Measurements from ENCODE around the gene SEMA3D.

SEMA3D gene

DNA sequence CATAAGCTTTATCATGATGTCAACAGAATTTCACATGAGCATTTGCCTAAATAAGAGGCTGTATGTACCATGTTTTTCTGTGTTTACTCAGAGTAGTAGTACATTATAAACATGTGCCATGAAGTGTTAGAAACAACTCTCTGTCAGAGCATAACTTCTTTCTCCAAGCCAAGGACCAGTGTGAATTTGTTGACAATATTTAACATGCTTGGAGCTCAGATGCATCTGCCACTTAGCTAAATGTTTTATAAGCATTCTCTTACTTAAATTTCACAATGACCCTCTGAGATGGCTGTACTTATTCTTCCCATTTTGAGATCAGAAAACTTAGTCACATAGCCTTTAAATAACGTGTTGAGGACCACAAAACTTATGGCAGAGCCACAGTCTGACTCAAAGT lies 105.0 kb downstream of the SEMA3D start:
- DNase-seq (ENCODE audit: low read depth in 2 of 2), result no peak
- no peak overlapping the region for H3K4me3 ChIP-seq (replicated peaks in 1 of 2; ENCODE audit: low read depth in 2 of 2, low read length in 2 of 2)
- TF ChIP-seq, protein P1, sequence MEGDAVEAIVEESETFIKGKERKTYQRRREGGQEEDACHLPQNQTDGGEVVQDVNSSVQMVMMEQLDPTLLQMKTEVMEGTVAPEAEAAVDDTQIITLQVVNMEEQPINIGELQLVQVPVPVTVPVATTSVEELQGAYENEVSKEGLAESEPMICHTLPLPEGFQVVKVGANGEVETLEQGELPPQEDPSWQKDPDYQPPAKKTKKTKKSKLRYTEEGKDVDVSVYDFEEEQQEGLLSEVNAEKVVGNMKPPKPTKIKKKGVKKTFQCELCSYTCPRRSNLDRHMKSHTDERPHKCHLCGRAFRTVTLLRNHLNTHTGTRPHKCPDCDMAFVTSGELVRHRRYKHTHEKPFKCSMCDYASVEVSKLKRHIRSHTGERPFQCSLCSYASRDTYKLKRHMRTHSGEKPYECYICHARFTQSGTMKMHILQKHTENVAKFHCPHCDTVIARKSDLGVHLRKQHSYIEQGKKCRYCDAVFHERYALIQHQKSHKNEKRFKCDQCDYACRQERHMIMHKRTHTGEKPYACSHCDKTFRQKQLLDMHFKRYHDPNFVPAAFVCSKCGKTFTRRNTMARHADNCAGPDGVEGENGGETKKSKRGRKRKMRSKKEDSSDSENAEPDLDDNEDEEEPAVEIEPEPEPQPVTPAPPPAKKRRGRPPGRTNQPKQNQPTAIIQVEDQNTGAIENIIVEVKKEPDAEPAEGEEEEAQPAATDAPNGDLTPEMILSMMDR (IDR thresholded peaks at IDR 0.05; ENCODE audit: low read depth, low read length), result no peak

DNA sequence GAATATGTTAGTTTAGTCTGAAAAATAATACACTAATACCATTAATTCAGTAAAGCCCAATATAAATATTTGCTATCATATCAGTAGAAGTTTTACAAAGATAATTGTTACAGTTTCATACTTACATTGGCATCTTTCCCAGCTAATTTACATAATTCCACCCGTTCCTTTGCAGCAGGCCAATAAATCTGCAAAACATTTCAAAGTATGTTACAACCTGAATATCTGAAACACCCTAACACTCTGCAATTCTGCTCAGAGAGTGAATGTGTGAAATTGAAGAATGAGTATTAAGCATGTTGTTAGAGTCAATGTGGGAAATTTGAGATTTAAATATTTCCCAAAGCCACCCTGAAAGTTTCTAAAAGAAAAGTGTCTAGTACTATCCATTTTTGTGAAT lies 105.5 kb downstream of the SEMA3D start:
- H3K4me3 ChIP-seq (replicated peaks in 1 of 2; ENCODE audit: low read depth in 2 of 2, low read length in 2 of 2), result no peak overlapping the region
- TF ChIP-seq, protein P1 (IDR thresholded peaks at IDR 0.05; ENCODE audit: low read depth, low read length), result no peak
- no peak for DNase-seq (ENCODE audit: low read depth in 2 of 2)

DNA sequence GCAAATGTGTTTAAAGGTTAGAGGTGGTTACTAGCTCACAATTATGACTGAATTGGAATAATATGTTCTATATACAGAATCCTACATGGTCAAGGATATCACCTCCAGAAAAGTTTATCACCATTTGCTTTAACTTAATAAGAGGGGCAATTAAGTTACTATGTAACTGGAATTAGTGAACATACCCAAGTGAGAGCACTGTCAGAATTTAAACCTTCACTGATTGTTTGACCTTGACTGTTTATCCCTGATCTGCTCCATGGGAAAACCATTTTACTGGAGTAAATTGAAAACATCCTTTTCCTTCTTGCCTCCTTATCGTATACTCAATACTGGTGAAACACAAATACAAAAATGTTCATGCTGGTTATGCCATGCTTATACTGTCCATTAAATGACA lies 107.4 kb downstream of the SEMA3D start:
- TF ChIP-seq, protein P1 (IDR thresholded peaks at IDR 0.05; ENCODE audit: low read depth, low read length), result no peak
- DNase-seq (ENCODE audit: low read depth in 2 of 2), result no peak
- no peak overlapping the region for H3K4me3 ChIP-seq (replicated peaks in 1 of 2; ENCODE audit: low read depth in 2 of 2, low read length in 2 of 2)

DNA sequence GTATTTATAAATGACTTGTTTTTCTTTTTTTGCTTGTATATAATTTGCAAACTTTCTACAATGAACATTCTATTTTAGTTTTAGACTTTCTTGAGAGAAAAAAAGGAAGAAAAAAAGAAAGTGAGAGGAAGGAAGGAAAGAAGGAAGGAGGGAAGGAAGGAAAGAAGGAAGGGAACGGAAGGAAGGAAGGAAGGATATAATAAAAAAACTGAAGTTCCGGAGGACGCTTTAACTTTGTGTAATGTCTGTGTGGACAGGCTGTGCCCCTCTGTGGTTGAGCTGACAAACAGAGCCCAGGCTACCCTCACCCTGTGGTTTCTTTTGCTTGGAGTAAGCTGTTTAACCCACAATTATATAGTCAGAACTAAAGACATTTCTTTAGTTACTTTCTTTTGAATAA lies 108.7 kb downstream of the SEMA3D start:
- no peak overlapping the region for H3K4me3 ChIP-seq (replicated peaks in 1 of 2; ENCODE audit: low read depth in 2 of 2, low read length in 2 of 2)
- TF ChIP-seq, protein P1 (IDR thresholded peaks at IDR 0.05; ENCODE audit: low read depth, low read length), result no peak
- no peak for DNase-seq (ENCODE audit: low read depth in 2 of 2)

DNA sequence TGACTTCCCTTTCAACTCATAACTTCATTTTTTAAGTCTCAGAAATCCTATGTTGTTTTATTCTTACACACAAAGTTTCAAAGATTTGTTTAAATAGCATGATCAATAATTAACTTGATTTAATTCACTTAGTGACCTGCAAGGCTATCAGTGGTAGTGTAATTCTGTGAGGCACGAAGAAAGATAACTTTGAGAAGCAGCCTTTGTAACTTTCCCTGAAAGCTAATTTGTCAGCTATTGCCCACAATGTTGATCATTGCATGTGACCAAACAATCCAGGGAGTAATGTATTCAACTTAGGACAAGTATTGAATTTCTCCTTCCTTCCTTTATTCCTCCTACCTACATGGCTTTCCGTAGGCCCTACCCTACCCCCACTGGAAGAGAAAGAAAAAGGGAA lies 111.0 kb downstream of the SEMA3D start:
- DNase-seq (ENCODE audit: low read depth in 2 of 2), result no peak
- H3K4me3 ChIP-seq (replicated peaks in 1 of 2; ENCODE audit: low read depth in 2 of 2, low read length in 2 of 2), result no peak overlapping the region
- TF ChIP-seq, protein P1 (IDR thresholded peaks at IDR 0.05; ENCODE audit: low read depth, low read length), result no peak

DNA sequence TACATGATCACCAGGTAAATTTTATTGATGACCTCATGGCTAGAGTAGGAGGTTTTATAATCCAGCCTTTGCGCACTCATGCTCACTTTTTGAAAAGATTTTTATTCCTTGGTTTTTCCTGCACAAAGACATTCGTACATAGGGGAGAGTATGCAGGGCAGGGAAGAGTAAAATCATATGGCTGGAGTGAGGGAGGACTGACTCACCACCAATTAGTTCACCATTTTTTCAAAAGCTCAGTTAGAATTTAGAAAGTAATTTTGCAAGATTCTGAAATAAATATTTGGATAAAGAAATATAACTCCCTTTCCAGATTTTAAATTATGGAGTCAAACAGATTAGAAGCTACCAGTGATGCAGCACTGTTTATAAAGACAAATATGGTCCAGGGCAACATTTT lies 111.9 kb downstream of the SEMA3D start:
- no peak for DNase-seq (ENCODE audit: low read depth in 2 of 2)
- TF ChIP-seq, protein P1 (IDR thresholded peaks at IDR 0.05; ENCODE audit: low read depth, low read length), result no peak
- H3K4me3 ChIP-seq (replicated peaks in 1 of 2; ENCODE audit: low read depth in 2 of 2, low read length in 2 of 2), result no peak overlapping the region

DNA sequence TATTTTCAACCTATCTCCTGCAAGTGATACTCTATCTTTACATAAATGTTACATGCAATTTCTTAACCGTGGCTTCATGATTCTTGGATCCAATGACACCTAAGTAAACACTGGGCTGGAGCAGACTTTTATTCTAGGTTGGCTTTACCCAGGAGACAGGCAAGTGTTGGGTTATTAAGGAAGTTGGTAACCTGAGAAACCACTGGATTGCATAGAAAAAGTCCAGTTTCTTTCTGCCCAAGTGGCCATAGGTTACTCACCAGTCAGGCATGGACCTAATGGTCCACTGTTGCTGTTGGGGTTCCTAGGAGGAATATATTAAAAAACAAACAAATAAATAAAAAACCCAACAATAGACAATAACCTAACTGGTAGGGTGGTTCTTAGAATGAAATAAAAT lies 112.8 kb downstream of the SEMA3D start:
- H3K4me3 ChIP-seq (replicated peaks in 1 of 2; ENCODE audit: low read depth in 2 of 2, low read length in 2 of 2), result no peak overlapping the region
- TF ChIP-seq, protein P1 (IDR thresholded peaks at IDR 0.05; ENCODE audit: low read depth, low read length), result no peak
- peak in 1 of 2 donors; percentile 9 for DNase-seq (ENCODE audit: low read depth in 2 of 2)
